Hepatocyte (in vitro differentiated cells): Measurements from ENCODE around the gene NUTM2E.
"Not testable (repeated sequence)": the region's sequence is repeated elsewhere in the genome, so short reads cannot be mapped to it uniquely, and the experiment has no call there.

Experiments
- CTCF ChIP-seq: fragments of 200-600 bp; sonication (generic); IDR thresholded peaks from 2 replicates; pipeline ENCODE4 v1.5.1; 2016; ENCODE audit warnings: antibody characterized with exemption, mild to moderate bottlenecking; ENCODE audit not compliant: poor library complexity
- EZH2 ChIP-seq: fragments of 200-600 bp; sonication (generic); IDR thresholded peaks from 2 replicates; pipeline ENCODE4 v1.6.1; 2016; ENCODE audit warnings: antibody characterized with exemption, mild to moderate bottlenecking, borderline replicate concordance
- EZH2phosphoT487 ChIP-seq: fragments of 200-600 bp; sonication (generic); IDR thresholded peaks from one replicate; pipeline ENCODE4 v1.6.1; 2018; ENCODE audit warnings: antibody characterized with exemption, mild to moderate bottlenecking, low read depth, moderate library complexity; ENCODE audit not compliant: unreplicated experiment, severe bottlenecking

DNA sequence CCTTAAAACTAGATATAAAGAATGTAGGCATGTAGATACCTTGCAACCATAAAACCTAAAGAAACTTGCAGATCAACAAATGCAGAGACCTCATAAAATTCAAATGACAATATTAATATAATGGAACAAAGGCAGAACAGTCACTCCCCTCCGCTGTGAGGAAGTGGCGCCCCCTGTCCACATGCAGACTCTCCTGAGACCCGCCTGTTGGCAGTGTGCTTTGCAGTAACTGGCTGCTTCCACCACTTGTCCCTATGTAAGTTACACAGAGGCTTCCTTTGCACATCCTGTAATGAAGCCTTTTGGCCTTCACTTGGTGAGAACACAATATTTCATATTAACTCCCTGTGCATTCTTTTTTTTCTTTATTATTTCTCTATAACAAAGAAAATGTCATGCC is 36.3 kb downstream of the NUTM2E start:
- TF ChIP-seq CTCF, EZH2, EZH2phosphoT487: not testable (repeated sequence)
